Dermis blood vessel endothelial cell (primary cell): ENCODE measurements around the gene CARNS1. TPM values are rescaled to one million over a fixed set of nuclear protein-coding genes. Genes with fewer than 3 reads are reported as not detected.
"Not testable (repeated sequence)": the region's sequence is repeated elsewhere in the genome, so short reads cannot be mapped to it uniquely, and the experiment has no call there.

Experiments used
- DNase-seq: peaks from one replicate; pipeline ENCODE4 v3.0.0; 2010
- total RNA-seq: library from RNA; depleted of rRNA; stranded (reverse); fragments of >200 nt; gene quantifications from 2 replicates; pipeline ENCODE4 v1.2.3, GENCODE V29; 2014

CARNS1 gene
- total RNA-seq, 1 donor from 2014 or later: 0.17 TPM

- DNase-seq: no peak
These were observed 5.6 kb upstream of the CARNS1 start for GRCh38 chr11:67409781-67410368.

- DNase-seq: no peak
These were observed 5.1 kb upstream of the CARNS1 start for GRCh38 chr11:67410369-67410831.

DNA sequence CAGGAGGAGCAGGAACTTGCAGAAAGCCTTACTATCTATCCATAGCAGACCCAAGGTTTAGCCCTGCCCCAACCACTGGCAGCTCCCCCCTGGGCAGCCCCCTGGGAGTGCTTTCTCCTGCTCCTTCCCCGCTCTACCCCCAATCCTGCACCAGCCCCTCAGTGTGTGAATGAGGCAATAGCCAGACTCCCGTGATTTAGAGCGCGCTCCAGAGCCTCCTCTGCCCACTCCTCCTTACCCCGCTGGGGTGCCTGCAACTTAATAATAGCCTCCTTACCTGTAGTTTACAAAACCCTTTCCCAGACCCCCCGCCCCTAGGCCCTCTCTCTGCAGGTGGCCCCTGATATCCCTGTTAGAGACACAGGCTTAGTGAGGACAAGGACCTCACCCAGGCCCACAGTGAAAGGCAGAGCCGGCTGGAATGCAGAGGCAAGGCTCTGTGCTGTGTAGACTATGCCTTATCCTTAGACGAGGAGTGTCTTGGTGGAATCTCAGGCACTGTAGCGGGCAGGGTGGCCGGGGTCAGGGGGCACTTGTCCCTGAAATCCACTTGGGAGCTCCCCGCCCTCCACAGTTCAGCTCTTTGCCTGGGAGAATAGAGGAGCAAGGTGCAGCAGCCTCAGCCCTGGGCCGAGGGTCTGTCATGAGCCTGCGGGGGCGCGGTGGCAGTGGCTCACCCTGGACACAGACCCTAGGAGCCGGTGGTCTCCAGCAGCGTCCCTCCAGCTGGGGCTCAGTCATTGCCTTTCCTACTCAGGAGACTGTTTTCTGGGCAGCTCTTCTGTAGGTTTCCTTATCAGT lies 4.3 kb upstream of the CARNS1 start:
- no peak for DNase-seq

GRCh38 chr11:67411785-67412152 lies 3.7 kb upstream of the CARNS1 start:
- DNase-seq: no peak

GRCh38 chr11:67412495-67413179 lies 2.8 kb upstream of the CARNS1 start:
- no peak for DNase-seq

- no peak for DNase-seq
These were observed 2.1 kb upstream of the CARNS1 start for GRCh38 chr11:67413266-67413849.

DNA sequence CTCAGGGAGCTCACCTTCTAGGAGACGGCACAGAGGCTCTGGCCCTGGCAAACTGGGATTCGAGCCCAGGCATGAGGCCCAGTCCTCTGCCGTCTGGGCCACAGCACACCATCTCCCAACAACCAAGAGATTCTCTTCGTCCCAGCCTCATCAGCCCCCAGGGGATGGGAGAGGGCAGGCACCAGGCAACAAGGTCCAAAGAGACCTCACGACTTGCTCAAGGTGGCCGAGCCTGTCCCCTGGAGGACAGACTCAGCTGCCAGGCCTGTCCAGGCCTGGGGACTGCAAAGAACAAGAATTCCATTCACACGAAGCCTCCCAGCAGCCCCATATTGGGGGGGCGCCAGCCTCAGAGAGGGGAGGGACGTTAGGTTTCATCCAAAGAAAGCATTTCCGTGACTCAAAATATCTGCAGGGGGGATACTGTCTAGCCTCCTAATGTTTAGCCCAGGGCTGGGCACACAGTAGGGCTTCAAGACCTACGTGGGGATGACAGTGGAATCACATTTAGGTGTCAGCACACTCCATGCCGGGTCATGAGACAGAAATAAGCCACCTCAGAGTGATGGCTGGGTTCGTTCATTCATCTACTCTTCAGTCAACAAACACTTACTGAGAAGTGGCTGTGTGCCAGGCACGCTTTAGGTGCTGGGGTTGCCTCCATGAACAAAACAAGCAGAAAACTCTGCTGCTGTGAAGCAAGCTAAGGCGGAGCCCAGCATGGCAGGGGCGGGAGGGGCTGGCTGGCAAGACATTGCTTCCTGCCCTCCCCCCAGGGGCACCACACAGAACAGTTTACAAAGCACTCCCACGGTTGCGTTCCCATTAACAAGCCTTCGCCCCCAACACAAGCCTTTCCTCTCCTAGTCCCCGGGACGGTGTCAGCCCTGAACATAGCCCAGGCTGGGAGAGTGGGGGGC lies 1.2 kb downstream of the CARNS1 start:
- DNase-seq: peak; percentile 36

DNA sequence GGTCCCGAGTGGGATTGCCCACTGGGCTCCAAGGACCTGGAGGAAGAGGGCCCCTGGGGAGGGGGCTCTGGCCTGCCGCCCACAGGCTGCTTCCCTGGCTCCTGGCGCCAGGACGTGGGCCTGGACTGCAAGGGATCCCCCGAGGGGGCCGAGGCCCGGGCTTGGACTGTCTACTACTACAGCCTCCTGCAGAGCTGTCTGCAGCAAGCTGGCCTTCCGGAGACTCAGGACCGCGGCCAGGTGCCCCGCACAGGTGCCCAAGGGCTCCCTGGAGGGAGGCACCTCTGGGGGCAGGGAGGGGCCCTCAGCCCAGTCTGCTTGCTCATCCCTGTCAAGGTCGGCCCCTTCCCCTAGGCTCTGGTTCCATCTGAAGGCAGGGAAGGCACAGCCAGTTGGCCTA lies 1.9 kb downstream of the CARNS1 start:
- DNase-seq: no peak

DNA sequence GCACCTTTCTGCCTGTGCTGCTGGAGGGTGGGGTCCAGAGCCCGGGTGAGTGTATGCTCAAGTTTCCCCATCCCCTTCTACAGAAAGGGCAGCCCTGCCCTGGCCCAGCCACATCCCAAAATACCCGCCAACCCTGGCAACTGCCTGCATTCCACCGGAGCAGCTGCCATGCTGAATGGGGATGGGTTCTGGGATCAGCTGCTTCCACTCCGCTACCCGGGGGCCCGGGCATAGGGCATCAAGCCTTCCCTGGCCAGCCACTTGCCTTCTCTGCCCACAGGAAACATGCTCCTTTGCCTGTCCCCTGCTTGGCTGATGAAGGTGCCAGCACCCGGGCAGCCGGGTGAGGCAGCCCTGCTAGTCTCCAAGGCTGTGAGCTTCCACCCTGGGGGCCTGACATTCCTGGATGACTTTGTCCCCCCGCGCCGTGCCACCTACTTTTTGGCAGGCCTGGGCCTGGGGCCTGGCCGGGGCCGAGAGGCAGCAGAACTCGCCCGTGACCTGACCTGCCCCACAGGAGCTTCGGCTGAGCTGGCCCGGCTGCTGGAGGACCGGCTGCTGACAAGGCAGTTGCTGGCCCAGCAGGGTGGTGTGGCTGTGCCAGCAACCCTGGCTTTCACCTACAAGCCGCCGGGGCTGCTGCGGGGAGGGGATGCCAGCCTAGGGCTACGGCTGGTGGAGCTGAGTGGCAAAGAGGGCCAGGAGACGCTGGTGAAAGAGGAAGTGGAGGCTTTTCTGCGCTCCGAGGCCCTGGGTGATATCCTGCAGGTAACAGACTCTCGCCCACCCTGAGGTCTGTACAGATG lies 3.2 kb downstream of the CARNS1 start:
- no peak for DNase-seq

- DNase-seq: no peak
These were observed 4.0 kb downstream of the CARNS1 start for GRCh38 chr11:67419325-67420049.

DNA sequence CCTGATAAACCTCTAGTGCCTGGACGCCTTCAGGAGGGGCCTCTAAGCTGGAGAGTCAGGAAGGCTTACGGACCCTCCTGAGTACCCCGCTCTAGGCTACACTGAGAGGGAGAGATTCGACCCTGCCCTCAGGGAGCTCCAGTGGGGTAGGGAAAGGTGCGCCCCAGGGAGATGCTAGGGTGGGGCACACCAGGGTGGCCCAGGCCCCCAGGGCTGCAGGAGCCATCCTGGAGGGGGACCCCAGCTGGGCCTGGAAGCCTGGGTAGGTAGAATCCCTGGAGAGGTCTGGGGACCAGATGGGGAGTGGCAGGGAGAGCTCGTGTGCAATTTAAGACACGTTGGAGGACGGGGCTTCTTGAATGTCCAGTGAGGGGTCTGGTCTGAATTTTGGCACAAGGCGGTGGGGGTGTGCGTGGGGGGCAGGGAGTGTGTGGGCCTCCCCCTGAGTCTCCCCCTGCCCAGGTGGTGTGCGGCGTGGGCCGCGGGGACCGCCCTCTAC lies 4.7 kb downstream of the CARNS1 start:
- DNase-seq: no peak

DNA sequence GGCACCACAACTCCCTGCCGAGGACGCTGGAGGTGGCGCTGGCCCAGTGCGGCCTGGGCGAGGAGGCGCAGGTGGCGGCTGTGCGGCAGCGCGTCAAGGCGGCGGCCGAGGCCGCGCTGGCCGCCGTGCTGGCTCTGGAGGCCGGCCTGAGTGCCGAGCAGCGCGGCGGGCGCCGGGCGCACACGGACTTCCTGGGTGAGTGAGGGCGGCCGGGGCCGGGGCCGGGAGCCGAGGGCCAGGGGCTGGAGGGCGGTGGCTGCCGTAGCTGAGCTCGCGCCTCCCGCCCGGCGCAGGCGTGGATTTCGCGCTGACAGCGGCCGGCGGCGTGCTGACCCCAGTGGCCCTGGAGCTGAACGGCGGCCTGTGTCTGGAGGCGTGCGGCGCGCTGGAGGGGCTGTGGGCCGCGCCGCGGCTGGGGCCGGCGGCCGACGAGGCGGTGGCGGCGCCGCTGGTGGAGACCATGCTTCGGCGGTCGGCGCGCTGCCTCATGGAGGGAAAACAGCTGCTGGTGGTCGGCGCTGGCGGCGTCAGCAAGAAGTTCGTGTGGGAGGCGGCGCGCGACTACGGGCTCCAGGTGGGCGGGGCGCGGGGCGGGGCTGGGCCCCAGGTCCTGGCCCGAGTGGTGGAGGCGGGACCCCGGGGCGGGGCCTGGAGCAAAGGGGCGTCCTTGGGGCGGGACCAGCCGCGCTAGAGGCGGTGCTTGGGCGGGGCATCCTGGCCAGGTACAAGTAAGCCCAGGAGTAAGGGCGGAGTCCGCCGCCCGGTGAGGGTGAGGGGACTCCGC lies 5.4 kb downstream of the CARNS1 start:
- peak; percentile 93 for DNase-seq

DNA sequence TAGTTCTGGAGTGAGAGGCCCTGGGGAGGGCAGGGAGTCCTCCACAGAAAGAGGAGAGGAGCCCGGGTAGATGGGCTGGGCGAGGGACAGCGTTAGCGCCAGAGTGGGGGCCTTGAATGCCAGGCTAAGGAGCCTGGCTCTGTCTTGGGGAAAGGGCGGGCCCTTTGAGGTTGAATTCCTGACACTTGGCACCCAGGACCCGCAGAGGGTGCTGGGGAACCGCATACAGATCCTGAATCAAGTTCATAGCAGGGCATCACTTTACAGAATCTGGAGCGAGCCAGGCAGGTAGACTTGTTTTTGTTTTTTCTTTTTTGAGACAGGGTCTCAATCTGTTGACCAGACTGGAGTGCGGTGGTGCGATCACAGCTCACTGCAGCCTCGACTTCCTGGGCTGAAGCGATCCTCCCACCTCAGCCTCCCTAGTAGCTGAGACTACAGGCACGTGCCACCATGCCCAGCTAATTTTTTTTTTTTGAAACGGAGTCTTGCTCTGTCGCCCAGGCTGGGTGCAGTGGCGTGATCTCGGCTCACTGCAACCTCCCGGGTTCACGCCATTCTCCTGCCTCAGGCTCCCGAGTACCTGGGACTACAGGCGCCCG lies 6.1 kb downstream of the CARNS1 start:
- DNase-seq: no peak

- no peak for DNase-seq
These were observed 7.4 kb downstream of the CARNS1 start for GRCh38 chr11:67422891-67423290.

DNA sequence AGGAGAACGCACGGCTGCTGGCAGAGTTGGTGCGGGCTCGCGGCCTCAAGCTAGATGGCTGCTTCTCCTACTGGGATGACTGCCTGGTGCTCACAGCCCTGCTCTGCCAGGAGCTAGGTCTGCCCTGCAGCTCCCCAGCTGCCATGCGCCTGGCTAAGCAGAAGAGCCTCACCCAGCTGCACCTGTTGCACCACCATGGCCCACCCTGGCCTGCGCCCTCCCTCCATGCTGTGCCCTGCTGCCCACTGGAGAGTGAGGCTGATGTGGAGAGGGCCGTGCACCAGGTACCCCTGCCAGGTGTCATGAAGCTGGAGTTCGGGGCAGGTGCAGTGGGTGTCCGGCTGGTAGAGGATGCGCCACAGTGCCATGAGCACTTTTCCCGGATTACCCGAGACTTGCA lies 8.0 kb downstream of the CARNS1 start:
- DNase-seq: no peak

DNA sequence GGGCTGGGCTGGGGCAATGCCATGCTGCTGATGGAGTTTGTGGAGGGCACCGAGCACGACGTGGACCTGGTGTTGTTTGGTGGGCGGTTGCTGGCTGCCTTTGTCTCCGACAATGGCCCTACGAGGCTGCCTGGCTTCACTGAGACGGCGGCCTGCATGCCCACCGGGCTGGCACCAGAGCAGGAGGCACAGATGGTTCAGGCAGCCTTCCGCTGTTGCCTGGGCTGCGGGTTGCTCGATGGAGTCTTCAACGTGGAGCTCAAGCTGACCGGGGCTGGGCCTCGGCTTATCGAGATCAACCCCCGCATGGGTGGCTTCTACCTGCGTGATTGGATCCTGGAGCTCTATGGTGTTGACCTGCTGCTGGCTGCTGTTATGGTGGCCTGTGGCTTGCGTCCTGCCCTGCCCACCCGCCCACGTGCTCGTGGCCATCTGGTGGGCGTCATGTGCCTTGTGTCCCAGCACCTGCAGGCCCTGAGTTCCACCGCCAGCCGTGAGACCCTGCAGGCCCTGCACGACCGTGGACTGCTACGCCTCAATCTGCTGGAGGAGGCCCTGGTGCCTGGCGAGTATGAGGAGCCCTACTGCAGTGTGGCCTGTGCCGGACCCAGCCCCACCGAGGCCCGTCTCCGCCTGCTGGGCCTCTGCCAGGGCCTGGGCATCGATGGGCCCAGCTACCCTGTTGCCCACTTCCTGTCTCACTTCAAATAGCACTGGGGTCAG lies 8.6 kb downstream of the CARNS1 start:
- no peak for DNase-seq

- DNase-seq: not testable (repeated sequence)
These were observed 11.9 kb downstream of the CARNS1 start for GRCh38 chr11:67427364-67427859.
